Activated CD4-positive, alpha-beta T cell treated with anti-CD3 and anti-CD28 coated beads, Interleukin-2, amount 10 ng/mL, durations not matched to agents 7 days and 5 days (primary cell): ENCODE results near the gene CTNNBL1. TPM values are rescaled to one million over a fixed set of nuclear protein-coding genes. Genes with fewer than 3 reads are reported as not detected.

Experiments used
- CTCF ChIA-PET: fragments of 350-600 bp; sonication (Branson Sonifier 250); formaldehyde crosslinking; loops from one replicate; lab custom pipeline; 2021; ENCODE audit warnings: antibody characterized with exemption; lab: Charles Lee
- POLR2A ChIA-PET: fragments of 350-600 bp; sonication (Branson Sonifier 250); formaldehyde crosslinking; loops from one replicate; lab custom pipeline; 2021; ENCODE audit warnings: antibody characterized with exemption; lab: Charles Lee
- DNase-seq: peaks from one replicate; pipeline ENCODE4 v3.0.0-alpha.2; 2020
- H3K27ac Mint-ChIP-seq: one replicate; pipeline ENCODE4 v1.8.0; 2021; ENCODE audit warnings: mild to moderate bottlenecking, moderate library complexity, mixed read lengths
- H3K27me3 Mint-ChIP-seq: one replicate; pipeline ENCODE4 v1.8.0; 2021; ENCODE audit warnings: mixed read lengths
- H3K36me3 Mint-ChIP-seq: one replicate; pipeline ENCODE4 v1.8.0; 2021; ENCODE audit warnings: low read depth, mixed read lengths
- H3K4me1 Mint-ChIP-seq: one replicate; pipeline ENCODE4 v1.8.0; 2021; ENCODE audit warnings: mixed read lengths
- H3K4me3 Mint-ChIP-seq: one replicate; pipeline ENCODE4 v1.8.0; 2021; ENCODE audit warnings: mild to moderate bottlenecking, moderate library complexity, mixed read lengths
- H3K9me3 Mint-ChIP-seq: one replicate; pipeline ENCODE4 v1.8.0; 2021; ENCODE audit warnings: mixed read lengths
- total RNA-seq, 2 experiments: library from RNA; stranded (reverse); gene quantifications; one replicate each; pipeline ENCODE4 v1.2.3, GENCODE V29; 2021

CTNNBL1 gene
- total RNA-seq, 2 experiments from 2014 or later, result 75.1 to 81.8 TPM

DNA sequence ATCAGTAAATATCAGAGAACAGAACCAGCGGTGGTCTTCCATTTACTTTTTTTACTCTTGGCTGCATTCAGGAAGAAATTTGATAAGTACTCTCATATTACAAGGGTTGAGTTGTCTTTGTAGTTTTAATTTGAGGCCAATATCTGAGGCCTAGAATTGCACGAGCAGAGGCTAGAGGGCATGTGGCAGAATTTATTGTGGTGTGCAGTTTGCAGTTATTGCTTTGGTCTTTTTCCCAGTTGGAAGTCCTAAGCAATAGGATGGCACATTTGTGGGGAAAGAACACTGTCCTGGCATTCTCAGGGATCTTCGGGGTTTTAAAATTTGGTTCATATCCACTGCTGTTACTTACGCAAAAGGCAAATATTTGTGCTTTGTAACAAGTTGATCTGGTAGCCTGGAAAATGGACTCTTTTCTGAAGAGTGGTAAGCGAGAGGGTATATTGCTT is 66.0 kb downstream of the CTNNBL1 start:
- CTCF ChIA-PET, result no interaction called here
- POLR2A ChIA-PET, result no interaction called here
- no peak overlapping the region for H3K27ac Mint-ChIP-seq

DNA sequence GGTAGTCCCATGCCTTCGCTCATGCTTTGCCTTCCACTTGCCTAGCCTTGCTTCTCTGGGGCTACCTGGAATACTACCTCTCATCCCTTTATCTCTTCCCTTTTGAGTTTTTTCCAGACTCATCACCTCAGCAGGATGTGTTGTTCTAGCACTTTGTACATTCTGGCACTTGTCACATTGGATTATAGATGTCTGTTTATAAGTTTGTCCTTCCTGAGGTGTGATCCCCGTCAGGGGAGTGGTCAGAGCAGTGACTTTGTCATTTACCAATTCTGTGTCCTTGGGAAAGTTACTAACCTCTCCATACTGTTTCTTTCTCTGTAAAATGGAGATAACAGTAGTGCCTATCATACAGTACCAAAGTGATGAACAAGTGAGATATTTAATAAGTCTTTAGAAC is 66.5 kb downstream of the CTNNBL1 start:
- ChIA-PET CTCF (no interaction called here), POLR2A (no interaction called here)
- no peak for DNase-seq
- Mint-ChIP-seq H3K4me1 (peaks cover 3% of the 10 kb centered on the region), H3K27me3 (no peaks in the 10 kb centered on the region), H3K9me3 (no peaks in the 10 kb centered on the region), H3K36me3 (peaks cover 24% of the 10 kb centered on the region), H3K4me3 (no peak overlapping the region), H3K27ac (no peak overlapping the region)

More for the DNA sequence above, 66.0 kb downstream of the CTNNBL1 start:
- Mint-ChIP-seq H3K9me3 (no peaks in the 10 kb centered on the region), H3K27me3 (no peaks in the 10 kb centered on the region), H3K4me1 (peaks cover 3% of the 10 kb centered on the region), H3K36me3 (peaks cover 20% of the 10 kb centered on the region), H3K4me3 (no peak overlapping the region)
- DNase-seq, result no peak

DNA sequence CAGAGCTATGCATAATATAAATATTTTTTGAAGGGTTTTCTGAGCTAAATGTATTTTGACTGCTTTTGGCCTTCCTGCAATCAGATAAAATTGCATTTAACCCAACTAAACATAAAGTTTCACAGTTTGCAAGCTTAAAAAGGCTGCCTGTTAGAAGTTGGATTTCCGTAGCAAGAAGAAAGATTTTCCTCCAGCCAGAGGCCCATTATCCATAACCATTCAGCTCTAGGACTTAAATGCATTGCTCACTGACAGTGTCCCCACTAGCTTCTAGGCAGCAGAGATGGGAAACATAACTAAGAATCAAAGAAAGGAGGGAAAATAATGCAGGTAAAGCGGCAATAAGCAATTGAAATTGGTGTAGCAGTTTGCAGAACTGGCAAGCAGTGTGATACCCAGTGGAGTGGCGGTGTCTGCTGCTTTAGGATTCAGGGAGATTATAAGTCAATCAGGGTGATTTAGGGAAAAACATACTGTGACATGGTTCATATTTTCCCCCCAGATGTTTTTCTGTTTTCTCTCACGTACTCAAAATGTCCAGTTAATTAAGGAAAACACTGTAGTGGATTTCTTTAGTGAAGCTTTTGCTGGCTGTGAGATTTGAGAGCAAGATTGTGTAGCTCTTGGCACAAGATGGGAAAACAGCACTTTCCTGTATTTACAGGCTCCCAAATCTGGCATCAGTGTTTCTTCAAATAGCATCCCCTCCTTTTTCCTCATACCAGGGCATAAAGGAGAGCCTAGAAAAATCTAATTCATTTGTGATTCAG is 69.1 kb downstream of the CTNNBL1 start:
- H3K4me3 Mint-ChIP-seq, result no peak overlapping the region
- no peak for DNase-seq
- no peaks in the 10 kb centered on the region for H3K27me3 Mint-ChIP-seq
- ChIA-PET CTCF (no interaction called here), POLR2A (no interaction called here)
- no peaks in the 10 kb centered on the region for H3K4me1 Mint-ChIP-seq
- H3K9me3 Mint-ChIP-seq, result no peaks in the 10 kb centered on the region
- H3K27ac Mint-ChIP-seq, result no peak overlapping the region
- peaks cover 25% of the 10 kb centered on the region for H3K36me3 Mint-ChIP-seq

DNA sequence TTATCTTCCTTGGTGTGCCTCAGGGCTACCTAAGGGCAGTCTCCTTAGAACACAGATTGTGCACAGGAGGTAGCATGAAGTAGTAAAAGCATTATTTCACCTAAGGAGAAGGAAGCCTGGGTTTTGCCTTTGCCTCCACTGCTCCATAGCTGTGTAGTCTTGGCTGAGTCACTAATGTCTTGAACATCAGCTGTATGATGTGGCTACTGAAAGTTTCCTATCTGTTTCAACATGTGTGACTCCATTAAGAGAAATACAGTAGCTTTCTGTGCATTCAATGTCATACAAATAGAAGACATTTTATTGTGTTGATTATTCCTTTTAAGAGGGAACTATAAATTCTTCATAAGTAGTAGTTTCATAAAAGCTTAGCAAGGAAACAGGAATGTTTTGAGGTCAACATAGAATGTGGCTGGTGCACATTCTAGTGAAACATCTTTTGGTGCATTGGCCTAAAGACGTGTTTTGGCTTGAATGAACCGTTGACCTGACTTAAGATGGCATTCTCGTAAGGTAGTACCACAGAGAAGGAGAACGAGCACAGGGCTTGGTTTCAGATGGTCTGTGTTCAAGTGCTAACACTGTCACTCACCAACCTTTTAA is 70.6 kb downstream of the CTNNBL1 start:
- Mint-ChIP-seq H3K27me3 (no peaks in the 10 kb centered on the region), H3K4me1 (no peaks in the 10 kb centered on the region), H3K9me3 (no peaks in the 10 kb centered on the region), H3K36me3 (peaks cover 21% of the 10 kb centered on the region), H3K27ac (no peak overlapping the region), H3K4me3 (no peak overlapping the region)
- ChIA-PET POLR2A (interaction anchor here (0.6 kb wide), 1 partner anchor 17 kb away, joined by 3 read pairs; no protein-coding TSS in a partner anchor), CTCF (interaction anchor here (1.0 kb wide), 1 partner anchor 9 kb away, joined by 4 read pairs; no protein-coding TSS in a partner anchor)
- no peak for DNase-seq

DNA sequence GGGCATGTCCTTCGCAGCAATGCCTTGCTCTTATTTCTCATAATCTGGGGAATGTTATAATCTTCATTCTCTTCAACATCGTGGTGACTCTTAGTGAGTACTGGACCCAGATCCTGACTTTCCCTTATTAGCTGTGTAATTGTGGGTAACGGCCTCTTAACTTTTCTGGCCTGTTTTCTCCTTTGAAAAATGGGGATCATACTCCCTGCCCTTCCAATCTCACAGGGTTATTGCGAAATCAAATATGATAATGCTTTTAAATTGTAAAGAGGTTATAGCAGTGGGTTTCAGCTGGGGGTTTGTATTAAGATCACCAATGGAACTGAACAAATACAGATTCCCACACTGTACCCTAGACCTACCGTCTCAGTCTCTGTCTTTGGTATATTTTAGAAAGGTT is 77.1 kb downstream of the CTNNBL1 start:
- CTCF ChIA-PET, result interaction anchor here (0.6 to 0.7 kb wide), 2 partner anchors 28 to 207 kb away, joined by 3 to 4 read pairs; no protein-coding TSS in a partner anchor
- H3K27ac Mint-ChIP-seq, result no peak overlapping the region
- no peaks in the 10 kb centered on the region for H3K27me3 Mint-ChIP-seq
- DNase-seq, result no peak
- peaks cover 32% of the 10 kb centered on the region for H3K36me3 Mint-ChIP-seq
- H3K4me3 Mint-ChIP-seq, result no peak overlapping the region
- peaks cover 4% of the 10 kb centered on the region for H3K4me1 Mint-ChIP-seq
- H3K9me3 Mint-ChIP-seq, result no peaks in the 10 kb centered on the region
- POLR2A ChIA-PET, result interaction anchor here (0.7 kb wide), 1 partner anchor 17 kb away, joined by 3 read pairs; no protein-coding TSS in a partner anchor

DNA sequence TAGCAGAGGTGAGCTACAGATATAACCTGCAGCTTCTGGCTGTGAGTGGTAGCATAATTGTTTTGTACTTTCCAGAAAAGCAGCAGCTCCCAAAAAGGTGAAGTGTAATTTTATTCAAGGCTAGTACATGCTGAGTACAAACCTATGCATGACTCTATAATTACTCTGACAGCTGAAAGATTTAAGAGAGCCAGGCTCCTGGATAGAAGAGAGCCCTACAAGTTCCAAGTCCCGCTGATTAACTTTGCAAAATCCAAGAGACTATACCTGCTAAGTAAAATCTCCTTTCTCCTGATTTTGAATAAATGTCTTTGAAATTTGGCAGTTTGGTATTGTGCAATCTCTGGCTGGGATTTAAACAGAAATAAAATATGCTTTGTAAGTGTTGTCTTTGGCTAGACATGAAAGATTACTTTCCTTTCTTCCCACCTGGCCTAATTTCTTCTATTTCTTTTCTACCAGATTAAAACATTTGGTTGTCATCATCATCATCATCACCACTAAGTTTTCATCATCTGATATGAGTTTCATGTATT is 79.5 kb downstream of the CTNNBL1 start:
- peaks cover 35% of the 10 kb centered on the region for H3K36me3 Mint-ChIP-seq
- peaks cover 4% of the 10 kb centered on the region for H3K4me1 Mint-ChIP-seq
- no peak for DNase-seq
- H3K4me3 Mint-ChIP-seq, result no peak overlapping the region
- ChIA-PET CTCF (interaction anchor here (1.0 to 1.5 kb wide), 4 partner anchors 9 to 25 kb away, joined by 3 to 4 read pairs (median 3); no protein-coding TSS in a partner anchor), POLR2A (no interaction called here)
- no peaks in the 10 kb centered on the region for H3K27me3 Mint-ChIP-seq
- no peaks in the 10 kb centered on the region for H3K9me3 Mint-ChIP-seq
- no peak overlapping the region for H3K27ac Mint-ChIP-seq

DNA sequence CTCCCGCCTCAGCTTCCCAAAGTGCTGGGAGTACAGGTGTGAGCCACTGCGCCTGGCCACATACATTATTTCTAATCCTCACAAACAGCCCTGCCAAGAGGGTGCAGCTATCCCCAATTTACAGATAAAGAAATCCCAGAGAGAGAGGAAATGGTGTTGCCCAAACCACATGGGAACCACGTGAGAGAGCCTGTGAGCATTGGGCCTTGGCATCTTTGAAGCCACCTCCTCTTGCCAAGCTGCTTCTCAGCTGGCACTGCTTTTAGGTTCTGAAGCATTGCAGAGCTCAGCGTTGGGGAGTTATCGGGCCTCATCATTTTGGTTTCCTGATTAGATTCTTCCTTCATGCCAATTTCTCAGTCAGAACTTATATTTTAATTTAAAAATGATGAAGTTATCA is 80.3 kb downstream of the CTNNBL1 start:
- ChIA-PET CTCF (interaction anchor here (1.0 to 1.5 kb wide), 4 partner anchors 9 to 24 kb away, joined by 3 to 4 read pairs (median 4); no protein-coding TSS in a partner anchor), POLR2A (no interaction called here)
- no peak overlapping the region for H3K27ac Mint-ChIP-seq
- no peak overlapping the region for H3K4me3 Mint-ChIP-seq
- no peak for DNase-seq
- H3K9me3 Mint-ChIP-seq, result no peaks in the 10 kb centered on the region
- H3K36me3 Mint-ChIP-seq, result peaks cover 38% of the 10 kb centered on the region
- peaks cover 4% of the 10 kb centered on the region for H3K4me1 Mint-ChIP-seq
- no peaks in the 10 kb centered on the region for H3K27me3 Mint-ChIP-seq

DNA sequence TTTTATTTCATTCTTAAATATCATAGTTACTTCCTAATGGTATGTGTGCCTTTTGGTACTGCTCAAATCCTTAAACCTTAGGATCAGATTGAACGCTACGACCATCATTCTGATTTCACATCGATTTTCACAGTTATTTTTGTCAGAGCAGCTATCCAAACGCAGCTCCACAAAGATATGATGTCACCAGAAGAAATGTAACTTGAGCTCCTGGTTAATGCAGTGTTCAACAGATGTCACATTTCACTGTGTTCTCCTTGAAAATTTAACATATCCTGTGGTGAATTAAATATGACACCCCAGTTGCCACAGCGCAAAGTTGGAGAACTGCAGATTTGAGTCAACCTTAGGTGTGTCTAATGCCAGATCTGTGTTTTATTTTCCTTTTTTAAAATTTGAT is 81.4 kb downstream of the CTNNBL1 start:
- DNase-seq, result no peak
- Mint-ChIP-seq H3K27me3 (no peaks in the 10 kb centered on the region), H3K9me3 (no peaks in the 10 kb centered on the region), H3K4me3 (no peak overlapping the region), H3K4me1 (peaks cover 4% of the 10 kb centered on the region), H3K27ac (no peak overlapping the region), H3K36me3 (peaks cover 36% of the 10 kb centered on the region)
- CTCF ChIA-PET, result interaction anchor here (1.3 kb wide), 1 partner anchor 14 kb away, joined by 4 read pairs; no protein-coding TSS in a partner anchor
- POLR2A ChIA-PET, result no interaction called here

DNA sequence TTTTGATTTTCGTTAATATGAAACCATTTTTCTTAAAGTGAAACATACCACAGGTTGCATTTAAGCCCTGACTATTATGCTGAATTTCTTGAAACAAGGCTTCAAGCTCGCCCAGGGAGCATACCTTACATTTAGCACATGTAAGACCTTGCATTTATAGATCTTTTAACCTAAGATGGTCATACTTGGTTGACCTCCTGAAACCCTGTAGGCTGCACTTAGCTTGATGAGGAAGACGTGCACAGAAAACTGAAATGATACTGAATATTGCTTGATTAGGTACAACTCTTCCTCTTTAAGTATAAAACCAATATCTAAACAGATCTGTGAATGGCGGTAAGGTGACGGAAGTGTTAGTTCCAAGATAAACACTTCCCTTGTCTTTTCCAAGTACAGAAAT is 82.2 kb downstream of the CTNNBL1 start:
- Mint-ChIP-seq H3K9me3 (no peaks in the 10 kb centered on the region), H3K27me3 (no peaks in the 10 kb centered on the region), H3K36me3 (peaks cover 33% of the 10 kb centered on the region), H3K27ac (no peak overlapping the region), H3K4me3 (no peak overlapping the region), H3K4me1 (peaks cover 4% of the 10 kb centered on the region)
- ChIA-PET POLR2A (no interaction called here), CTCF (no interaction called here)
- DNase-seq, result no peak

DNA sequence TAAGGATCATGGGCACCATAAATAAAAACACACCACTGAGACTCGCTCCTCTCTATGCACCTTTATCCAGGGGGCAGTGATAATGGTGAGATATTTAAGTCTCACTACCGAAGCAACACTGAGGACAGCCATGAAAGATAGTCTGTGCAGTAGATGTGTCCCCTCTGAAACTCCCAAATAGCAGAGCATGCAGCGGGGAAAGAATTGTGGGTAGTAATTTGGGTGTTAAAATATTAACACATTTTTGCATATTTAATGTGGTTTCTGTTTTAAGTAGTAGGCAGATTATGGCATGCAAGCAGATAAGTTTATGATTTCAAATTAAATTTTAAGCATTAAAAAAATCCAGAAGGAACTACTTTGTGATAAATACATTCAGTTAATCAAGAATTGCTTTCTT is 82.7 kb downstream of the CTNNBL1 start:
- CTCF ChIA-PET, result no interaction called here
- POLR2A ChIA-PET, result no interaction called here
- peaks cover 29% of the 10 kb centered on the region for H3K36me3 Mint-ChIP-seq
- peaks cover 4% of the 10 kb centered on the region for H3K4me1 Mint-ChIP-seq
- H3K27ac Mint-ChIP-seq, result no peak overlapping the region
- DNase-seq, result no peak
- no peak overlapping the region for H3K4me3 Mint-ChIP-seq
- H3K27me3 Mint-ChIP-seq, result no peaks in the 10 kb centered on the region
- no peaks in the 10 kb centered on the region for H3K9me3 Mint-ChIP-seq

DNA sequence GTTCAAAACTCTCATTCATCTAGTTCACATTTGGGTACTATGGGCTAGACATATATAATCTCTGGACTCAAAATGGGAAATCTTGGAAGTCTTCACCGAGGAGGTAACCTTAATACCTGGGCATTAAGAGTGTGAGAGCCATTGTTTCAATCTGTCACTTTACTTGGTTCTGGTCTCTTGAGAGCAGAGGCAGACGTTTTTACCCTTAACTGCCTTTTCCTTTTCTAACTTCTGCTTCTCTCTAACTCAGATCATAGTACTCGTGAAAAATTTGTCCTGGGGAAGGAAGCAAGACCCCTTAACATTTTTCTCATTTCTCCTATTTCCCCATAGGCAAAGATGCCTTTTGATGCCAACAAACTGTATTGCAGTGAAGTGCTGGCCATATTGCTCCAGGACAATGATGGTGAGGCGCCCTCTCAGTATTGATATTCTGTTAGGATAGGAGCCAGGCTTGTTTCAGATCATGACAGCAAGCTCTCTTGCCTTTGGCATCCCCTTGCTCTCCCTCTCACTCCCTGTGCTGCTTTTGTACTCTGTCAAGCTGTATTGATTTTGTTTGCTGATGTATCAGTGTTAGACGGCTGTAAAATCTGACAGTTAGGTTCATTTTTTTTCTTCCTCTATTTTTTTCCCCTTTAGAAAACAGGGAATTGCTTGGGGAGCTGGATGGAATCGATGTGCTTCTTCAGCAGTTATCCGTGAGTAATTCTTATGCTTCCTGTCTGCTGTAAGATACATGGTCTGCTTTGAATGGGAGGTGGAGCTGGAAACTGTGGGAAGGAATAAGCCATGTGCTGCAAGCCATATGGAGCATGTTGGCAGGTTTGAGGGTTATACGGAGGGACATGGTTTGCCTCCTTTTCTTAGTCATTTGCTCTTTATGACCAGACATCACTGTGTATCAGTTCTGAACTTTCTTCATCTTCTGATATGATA is 83.5 kb downstream of the CTNNBL1 start:
- CTCF ChIA-PET, result interaction anchor here (1.4 kb wide), 1 partner anchor 10 kb away, joined by 3 read pairs; no protein-coding TSS in a partner anchor
- H3K4me1 Mint-ChIP-seq, result peaks cover 4% of the 10 kb centered on the region
- no peaks in the 10 kb centered on the region for H3K9me3 Mint-ChIP-seq
- no peak overlapping the region for H3K27ac Mint-ChIP-seq
- POLR2A ChIA-PET, result no interaction called here
- no peaks in the 10 kb centered on the region for H3K27me3 Mint-ChIP-seq
- no peak for DNase-seq
- peaks cover 32% of the 10 kb centered on the region for H3K36me3 Mint-ChIP-seq
- no peak overlapping the region for H3K4me3 Mint-ChIP-seq

DNA sequence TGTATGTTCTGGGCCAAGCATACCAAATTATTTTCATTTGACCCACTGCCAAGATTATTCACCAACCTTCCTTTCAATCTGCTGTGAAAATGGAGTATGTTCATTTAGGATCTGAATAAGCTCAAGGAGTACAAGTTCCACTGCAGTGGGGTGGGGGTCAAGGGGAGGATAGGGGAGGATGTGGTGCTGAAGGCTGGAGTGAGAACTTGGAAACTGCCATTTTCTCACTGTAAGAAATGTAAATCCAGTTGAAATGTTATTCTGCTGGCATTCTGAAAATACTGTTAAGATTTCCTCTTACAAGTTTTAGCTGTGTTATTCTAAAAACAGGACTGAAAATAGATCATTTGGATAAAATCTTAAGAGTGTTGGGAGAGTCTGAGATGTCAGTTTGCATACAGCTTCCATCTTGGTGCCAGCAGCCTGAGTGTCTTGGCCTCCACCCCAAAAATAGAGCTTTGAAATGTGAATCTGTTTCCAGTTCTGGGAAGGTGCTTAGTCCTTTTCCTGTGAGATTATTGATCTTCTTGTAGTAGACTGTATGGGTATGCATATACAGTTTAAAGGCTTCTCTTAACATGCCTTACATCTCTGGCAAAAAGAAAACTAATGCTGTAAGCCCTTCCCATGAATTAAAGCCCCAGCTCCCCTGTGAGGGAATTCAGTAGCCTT is 84.3 kb downstream of the CTNNBL1 start:
- Mint-ChIP-seq H3K27ac (no peak overlapping the region), H3K27me3 (no peaks in the 10 kb centered on the region), H3K36me3 (peaks cover 33% of the 10 kb centered on the region), H3K4me3 (no peak overlapping the region), H3K9me3 (no peaks in the 10 kb centered on the region), H3K4me1 (peaks cover 4% of the 10 kb centered on the region)
- DNase-seq, result no peak
- CTCF ChIA-PET, result interaction anchor here (1.0 to 1.4 kb wide), 2 partner anchors 11 to 37 kb away, joined by 3 to 4 read pairs; no protein-coding TSS in a partner anchor
- POLR2A ChIA-PET, result no interaction called here
